GM19023 (cell line): Measurements from ENCODE around the gene MIEF2.
"Not testable (repeated sequence)": the region's sequence is repeated elsewhere in the genome, so short reads cannot be mapped to it uniquely, and the experiment has no call there.

Source experiments
- ATAC-seq: cut with Tn5 transposase; IDR thresholded peaks from one replicate; pipeline ENCODE4 v1.9.1; 2021; ENCODE audit warnings: mild to moderate bottlenecking, moderate library complexity; ENCODE audit not compliant: unreplicated experiment

Gene MIEF2

GRCh38 chr17:18280766-18281371 is 20.4 kb downstream of the MIEF2 start:
- no peak for ATAC-seq

- no peak for ATAC-seq
Measured at GRCh38 chr17:18281788-18282187, 21.3 kb downstream of the MIEF2 start.

- ATAC-seq, result no peak
Measured at GRCh38 chr17:18285296-18285695, 24.8 kb downstream of the MIEF2 start.

- ATAC-seq, result no peak
Measured at GRCh38 chr17:18291718-18292540, 31.5 kb downstream of the MIEF2 start.

GRCh38 chr17:18298061-18298460 is 37.6 kb downstream of the MIEF2 start:
- not testable (repeated sequence) for ATAC-seq

GRCh38 chr17:18300725-18301480 is 40.4 kb downstream of the MIEF2 start:
- ATAC-seq, result no peak

- not testable (repeated sequence) for ATAC-seq
Measured at GRCh38 chr17:18303206-18303605, 42.7 kb downstream of the MIEF2 start.

GRCh38 chr17:18309202-18309601 is 48.7 kb downstream of the MIEF2 start:
- ATAC-seq, result no peak

GRCh38 chr17:18314059-18314730 is 53.7 kb downstream of the MIEF2 start:
- peak; percentile 6 for ATAC-seq

- ATAC-seq, result peak; percentile 89
Measured at GRCh38 chr17:18314731-18315561, 54.5 kb downstream of the MIEF2 start, which contains the start of the genes SMCR8 and TOP3A. TSS of gene SMCR8 (plus strand) at chr17:18315293. CDS start at chr17:18315790, 497 bp downstream. TSS of gene TOP3A (minus strand) at chr17:18314994. CDS start at chr17:18314778, 216 bp downstream.

- no peak for ATAC-seq
Measured at GRCh38 chr17:18315562-18315922, 55.1 kb downstream of the MIEF2 start.

- no peak for ATAC-seq
Measured at GRCh38 chr17:18315961-18316360, 55.5 kb downstream of the MIEF2 start.
